HEK293 (cell line): Measurements from ENCODE around the gene ZNF629.

Experiments
- ELK4 ChIP-seq: IDR thresholded peaks from 2 replicates; pipeline ENCODE4 v1.6.1; 2011; ENCODE audit warnings: mild to moderate bottlenecking, low read depth, low read length, borderline replicate concordance
- PRDM10 ChIP-seq: fragments of 450-650 bp; formaldehyde crosslinking; IDR thresholded peaks from 2 replicates; pipeline ENCODE4 v1.5.1; 2016; ENCODE audit warnings: missing biosample characterization, missing genetic modification characterization
- REST ChIP-seq: fragments of 450-650 bp; formaldehyde crosslinking; IDR thresholded peaks from 2 replicates; pipeline ENCODE4 v1.5.1; 2016; ENCODE audit warnings: missing biosample characterization, missing genetic modification characterization
- ZEB2 ChIP-seq: fragments of 450-650 bp; formaldehyde crosslinking; IDR thresholded peaks from 2 replicates; pipeline ENCODE4 v1.5.1; 2016; ENCODE audit warnings: missing biosample characterization, missing genetic modification characterization
- ZNF121 ChIP-seq: fragments of 450-650 bp; formaldehyde crosslinking; IDR thresholded peaks from 2 replicates; pipeline ENCODE4 v1.5.1; 2016; ENCODE audit warnings: missing biosample characterization, missing genetic modification characterization
- ZNF140 ChIP-seq: fragments of 450-650 bp; formaldehyde crosslinking; IDR thresholded peaks from 2 replicates; pipeline ENCODE4 v1.5.1; 2016; ENCODE audit warnings: missing biosample characterization, missing genetic modification characterization
- ZNF24 ChIP-seq: fragments of 450-650 bp; formaldehyde crosslinking; IDR thresholded peaks from 2 replicates; pipeline ENCODE4 v1.5.1; 2016; ENCODE audit warnings: missing biosample characterization, missing genetic modification characterization
- ZNF280D ChIP-seq: fragments of 450-650 bp; formaldehyde crosslinking; IDR thresholded peaks from 2 replicates; pipeline ENCODE4 v1.5.1; 2016; ENCODE audit warnings: missing biosample characterization, missing genetic modification characterization
- ZNF335 ChIP-seq: fragments of 450-650 bp; formaldehyde crosslinking; conservative IDR thresholded peaks from 2 replicates; pipeline ENCODE4 v1.5.1; 2016; ENCODE audit warnings: missing biosample characterization, missing genetic modification characterization
- ZNF513 ChIP-seq: fragments of 450-650 bp; IDR thresholded peaks from 2 replicates; pipeline ENCODE4 v1.5.1; 2018; ENCODE audit warnings: missing biosample characterization, missing genetic modification characterization
- ZNF585B ChIP-seq: fragments of 450-650 bp; formaldehyde crosslinking; IDR thresholded peaks from 2 replicates; pipeline ENCODE4 v1.5.1; 2016; ENCODE audit warnings: missing biosample characterization, missing genetic modification characterization
- ZNF830 ChIP-seq: fragments of 450-650 bp; IDR thresholded peaks from 2 replicates; pipeline ENCODE4 v1.5.0; 2018; ENCODE audit warnings: missing biosample characterization, missing genetic modification characterization, low read depth, mild to moderate bottlenecking, moderate library complexity
- TF ChIP-seq, protein P1 (sequence below): fragments of 450-650 bp; formaldehyde crosslinking; IDR thresholded peaks from 2 replicates; pipeline ENCODE4 v1.5.1; 2016; ENCODE audit warnings: missing biosample characterization, missing genetic modification characterization
- TF ChIP-seq, protein P2 (sequence below): fragments of 450-650 bp; formaldehyde crosslinking; conservative IDR thresholded peaks from 2 replicates; pipeline ENCODE4 v1.5.1; 2016; ENCODE audit warnings: low read depth, missing biosample characterization, missing genetic modification characterization

DNA sequence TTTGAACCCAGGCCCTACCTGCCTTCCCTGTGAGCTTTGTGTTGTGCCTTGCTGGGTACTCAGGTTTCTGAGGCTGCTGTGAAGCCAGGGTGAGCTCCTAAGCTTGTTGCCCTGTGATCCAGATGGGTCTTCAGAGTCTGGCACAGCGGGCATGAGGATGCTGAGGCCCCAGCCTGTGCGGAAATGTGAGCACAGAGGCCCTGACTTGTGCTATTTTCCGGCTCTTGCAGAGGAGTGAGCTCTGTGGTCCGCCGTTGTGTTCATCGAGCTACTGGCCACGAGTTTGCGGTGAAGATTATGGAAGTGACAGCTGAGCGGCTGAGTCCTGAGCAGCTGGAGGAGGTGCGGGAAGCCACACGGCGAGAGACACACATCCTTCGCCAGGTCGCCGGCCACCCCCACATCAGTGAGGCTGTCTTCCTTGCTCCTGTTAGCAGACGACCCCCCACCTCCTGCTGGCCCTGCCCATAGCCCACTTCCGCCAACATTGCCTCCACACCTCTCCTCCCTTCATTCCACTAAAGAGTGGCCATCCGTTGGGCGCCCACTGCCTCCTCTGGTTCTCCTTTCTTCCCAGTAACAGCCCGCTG, 36.0 kb downstream of the ZNF629 start:
- no peak for TF ChIP-seq ZNF121 (tag by site-specific recombination)
- TF ChIP-seq, protein P1, sequence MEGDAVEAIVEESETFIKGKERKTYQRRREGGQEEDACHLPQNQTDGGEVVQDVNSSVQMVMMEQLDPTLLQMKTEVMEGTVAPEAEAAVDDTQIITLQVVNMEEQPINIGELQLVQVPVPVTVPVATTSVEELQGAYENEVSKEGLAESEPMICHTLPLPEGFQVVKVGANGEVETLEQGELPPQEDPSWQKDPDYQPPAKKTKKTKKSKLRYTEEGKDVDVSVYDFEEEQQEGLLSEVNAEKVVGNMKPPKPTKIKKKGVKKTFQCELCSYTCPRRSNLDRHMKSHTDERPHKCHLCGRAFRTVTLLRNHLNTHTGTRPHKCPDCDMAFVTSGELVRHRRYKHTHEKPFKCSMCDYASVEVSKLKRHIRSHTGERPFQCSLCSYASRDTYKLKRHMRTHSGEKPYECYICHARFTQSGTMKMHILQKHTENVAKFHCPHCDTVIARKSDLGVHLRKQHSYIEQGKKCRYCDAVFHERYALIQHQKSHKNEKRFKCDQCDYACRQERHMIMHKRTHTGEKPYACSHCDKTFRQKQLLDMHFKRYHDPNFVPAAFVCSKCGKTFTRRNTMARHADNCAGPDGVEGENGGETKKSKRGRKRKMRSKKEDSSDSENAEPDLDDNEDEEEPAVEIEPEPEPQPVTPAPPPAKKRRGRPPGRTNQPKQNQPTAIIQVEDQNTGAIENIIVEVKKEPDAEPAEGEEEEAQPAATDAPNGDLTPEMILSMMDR: no peak
- TF ChIP-seq ZNF280D (tag by site-specific recombination): no peak
- TF ChIP-seq ZNF830 (tag by site-specific recombination): no peak
- TF ChIP-seq REST: no peak
- no peak for TF ChIP-seq ZEB2 (tag by site-specific recombination)
- TF ChIP-seq ELK4: no peak
- no peak for TF ChIP-seq ZNF335 (tag by site-specific recombination)
- no peak for TF ChIP-seq ZNF24
- TF ChIP-seq ZNF585B: no peak
- TF ChIP-seq ZNF140 (tag by site-specific recombination): no peak
- TF ChIP-seq, protein P2, sequence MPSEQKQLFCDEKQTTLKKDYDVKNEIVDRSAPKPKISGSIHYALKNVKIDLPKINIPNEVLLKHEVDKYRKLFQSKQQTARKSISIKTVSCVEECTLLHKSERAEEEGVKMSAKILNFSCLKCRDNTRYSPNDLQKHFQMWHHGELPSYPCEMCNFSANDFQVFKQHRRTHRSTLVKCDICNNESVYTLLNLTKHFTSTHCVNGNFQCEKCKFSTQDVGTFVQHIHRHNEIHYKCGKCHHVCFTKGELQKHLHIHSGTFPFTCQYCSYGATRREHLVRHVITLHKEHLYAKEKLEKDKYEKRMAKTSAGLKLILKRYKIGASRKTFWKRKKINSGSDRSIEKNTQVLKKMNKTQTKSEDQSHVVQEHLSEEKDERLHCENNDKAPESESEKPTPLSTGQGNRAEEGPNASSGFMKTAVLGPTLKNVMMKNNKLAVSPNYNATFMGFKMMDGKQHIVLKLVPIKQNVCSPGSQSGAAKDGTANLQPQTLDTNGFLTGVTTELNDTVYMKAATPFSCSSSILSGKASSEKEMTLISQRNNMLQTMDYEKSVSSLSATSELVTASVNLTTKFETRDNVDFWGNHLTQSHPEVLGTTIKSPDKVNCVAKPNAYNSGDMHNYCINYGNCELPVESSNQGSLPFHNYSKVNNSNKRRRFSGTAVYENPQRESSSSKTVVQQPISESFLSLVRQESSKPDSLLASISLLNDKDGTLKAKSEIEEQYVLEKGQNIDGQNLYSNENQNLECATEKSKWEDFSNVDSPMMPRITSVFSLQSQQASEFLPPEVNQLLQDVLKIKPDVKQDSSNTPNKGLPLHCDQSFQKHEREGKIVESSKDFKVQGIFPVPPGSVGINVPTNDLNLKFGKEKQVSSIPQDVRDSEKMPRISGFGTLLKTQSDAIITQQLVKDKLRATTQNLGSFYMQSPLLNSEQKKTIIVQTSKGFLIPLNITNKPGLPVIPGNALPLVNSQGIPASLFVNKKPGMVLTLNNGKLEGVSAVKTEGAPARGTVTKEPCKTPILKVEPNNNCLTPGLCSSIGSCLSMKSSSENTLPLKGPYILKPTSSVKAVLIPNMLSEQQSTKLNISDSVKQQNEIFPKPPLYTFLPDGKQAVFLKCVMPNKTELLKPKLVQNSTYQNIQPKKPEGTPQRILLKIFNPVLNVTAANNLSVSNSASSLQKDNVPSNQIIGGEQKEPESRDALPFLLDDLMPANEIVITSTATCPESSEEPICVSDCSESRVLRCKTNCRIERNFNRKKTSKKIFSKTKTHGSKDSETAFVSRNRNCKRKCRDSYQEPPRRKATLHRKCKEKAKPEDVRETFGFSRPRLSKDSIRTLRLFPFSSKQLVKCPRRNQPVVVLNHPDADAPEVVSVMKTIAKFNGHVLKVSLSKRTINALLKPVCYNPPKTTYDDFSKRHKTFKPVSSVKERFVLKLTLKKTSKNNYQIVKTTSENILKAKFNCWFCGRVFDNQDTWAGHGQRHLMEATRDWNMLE (tag by site-specific recombination): no peak
- no peak for TF ChIP-seq ZNF513 (tag by site-specific recombination)
- no peak for TF ChIP-seq PRDM10 (tag by site-specific recombination)
